Amniotic epithelial cell (primary cell): ENCODE measurements around the gene BCAT1.
A peak's percentile ranks its signal among the peaks of the same experiment; 100 is the strongest.
"Not testable (repeated sequence)": the region's sequence is repeated elsewhere in the genome, so short reads cannot be mapped to it uniquely, and the experiment has no call there.

Source experiments
- DNase-seq: peaks from one replicate; pipeline ENCODE4 v3.0.0-alpha.2; 2010; ENCODE audit warnings: low read depth

BCAT1 gene

DNA sequence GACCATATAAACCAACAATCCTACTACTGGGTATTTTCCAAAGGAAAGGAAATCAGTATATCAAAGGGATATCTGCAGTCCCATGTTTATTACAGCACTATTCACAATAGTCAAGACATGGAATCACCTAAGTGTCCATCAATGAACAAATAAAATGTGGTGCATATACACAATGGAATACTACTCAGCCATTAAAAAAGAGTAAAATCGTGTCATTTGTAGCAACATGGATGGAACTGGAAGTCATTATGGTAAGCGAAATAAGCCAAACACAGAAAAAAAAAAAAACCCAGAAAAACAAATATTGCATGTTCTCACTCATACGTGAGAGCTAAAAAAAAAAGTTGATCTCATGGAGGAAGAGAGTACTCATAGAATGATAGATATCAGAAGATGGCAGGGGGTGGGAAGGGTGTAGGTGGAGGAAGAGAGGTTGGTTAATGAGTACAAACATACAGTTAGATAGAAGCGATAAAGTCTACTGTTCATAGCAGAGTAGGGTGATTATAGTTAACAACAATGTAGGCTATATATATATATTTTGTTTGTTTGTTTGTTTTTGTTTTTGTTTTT lies 49.3 kb downstream of the BCAT1 start:
- DNase-seq, result no peak

DNA sequence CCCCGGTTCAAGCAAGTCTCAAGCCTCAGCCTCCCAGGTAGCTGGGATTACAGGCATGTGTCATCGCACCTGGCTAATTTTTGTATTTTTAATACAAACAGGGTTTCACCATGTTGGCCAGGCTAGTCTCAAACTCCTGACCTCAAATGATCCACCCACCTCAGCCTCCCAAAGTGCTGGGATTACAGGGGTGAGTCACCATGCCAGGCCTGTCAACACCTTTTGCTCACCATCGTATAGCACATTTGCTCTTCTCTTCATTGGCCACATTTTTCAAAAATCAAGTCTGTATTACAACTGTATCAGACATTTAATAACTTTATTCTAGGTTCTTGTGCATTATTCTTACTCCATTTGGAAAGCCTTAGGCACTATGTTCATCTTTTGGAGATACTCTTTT lies 50.3 kb downstream of the BCAT1 start:
- DNase-seq, result peak; percentile 45

DNA sequence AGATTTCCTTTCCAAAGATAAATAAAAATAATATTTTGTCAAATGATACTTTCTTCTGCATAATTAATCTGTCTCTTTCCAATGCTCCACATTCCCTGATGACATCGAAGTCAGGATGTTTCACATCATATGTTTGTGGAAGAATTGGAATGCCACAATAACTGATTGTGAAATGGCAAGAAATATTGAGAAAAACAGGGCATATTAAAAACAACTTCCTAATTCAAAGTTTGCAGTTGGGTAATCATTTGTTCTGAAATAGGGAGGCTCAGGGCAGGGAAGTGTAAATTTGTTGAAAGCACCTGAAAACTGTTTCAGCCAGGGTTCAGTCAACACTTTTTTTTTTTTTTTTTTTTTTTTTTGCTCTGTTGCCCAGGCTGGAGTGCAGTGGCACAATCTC lies 50.7 kb downstream of the BCAT1 start:
- DNase-seq, result peak; percentile 80

DNA sequence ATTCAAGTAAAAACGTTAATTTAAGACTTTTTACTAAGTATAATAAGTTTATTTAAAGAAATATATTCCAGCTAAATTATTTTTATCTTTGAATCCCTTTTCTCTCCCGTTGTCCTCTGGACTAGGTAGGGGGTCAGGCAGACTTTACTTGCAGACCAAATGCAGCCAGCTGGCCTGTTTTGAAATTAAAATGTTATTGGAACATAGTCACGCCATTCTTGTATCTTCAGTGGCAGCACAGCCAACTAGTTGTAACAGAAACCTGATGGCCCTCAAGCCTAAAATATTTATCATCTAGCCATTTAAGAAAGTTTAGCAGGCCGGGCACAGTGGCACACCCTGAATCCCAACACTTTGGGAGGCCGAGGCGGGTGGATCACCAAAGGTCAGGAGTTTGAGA lies 52.7 kb downstream of the BCAT1 start:
- no peak for DNase-seq

DNA sequence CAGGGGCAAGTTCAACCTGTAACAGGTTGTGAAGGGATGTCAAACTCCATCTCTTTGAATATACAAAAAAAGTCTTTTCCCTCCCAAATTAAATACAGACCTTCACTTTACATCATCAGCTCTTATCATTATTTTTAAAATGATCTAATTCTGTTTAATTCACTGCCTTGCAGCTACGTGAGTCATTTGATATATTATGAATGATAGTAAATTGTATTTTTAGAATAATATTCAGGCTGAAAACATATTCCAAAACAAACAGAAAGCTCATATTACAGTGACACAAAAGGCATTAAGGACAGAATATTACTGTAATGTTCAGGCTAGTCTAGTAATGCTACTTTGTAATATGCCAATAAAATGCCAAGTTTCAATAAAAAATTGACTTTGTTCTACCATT lies 53.3 kb downstream of the BCAT1 start:
- peak; percentile 32 for DNase-seq

DNA sequence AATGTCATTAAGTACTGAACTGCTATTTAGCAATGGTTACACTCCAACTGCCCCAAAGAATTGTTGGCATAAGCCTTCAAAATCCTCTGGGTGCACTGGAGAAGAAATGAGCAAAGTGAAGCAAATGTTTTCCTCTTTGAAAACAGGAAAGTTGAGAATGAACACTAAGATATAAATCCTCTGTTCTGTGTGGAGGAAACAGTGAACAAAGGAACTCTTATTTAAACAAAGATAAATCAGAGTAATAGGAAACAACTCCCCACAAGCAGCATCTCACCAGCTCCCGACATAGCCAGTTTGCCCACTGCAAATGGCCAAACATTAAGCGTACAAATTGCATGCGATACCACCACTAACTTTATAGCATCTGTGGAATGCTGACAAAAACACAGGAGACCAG lies 54.0 kb downstream of the BCAT1 start:
- DNase-seq, result no peak

DNA sequence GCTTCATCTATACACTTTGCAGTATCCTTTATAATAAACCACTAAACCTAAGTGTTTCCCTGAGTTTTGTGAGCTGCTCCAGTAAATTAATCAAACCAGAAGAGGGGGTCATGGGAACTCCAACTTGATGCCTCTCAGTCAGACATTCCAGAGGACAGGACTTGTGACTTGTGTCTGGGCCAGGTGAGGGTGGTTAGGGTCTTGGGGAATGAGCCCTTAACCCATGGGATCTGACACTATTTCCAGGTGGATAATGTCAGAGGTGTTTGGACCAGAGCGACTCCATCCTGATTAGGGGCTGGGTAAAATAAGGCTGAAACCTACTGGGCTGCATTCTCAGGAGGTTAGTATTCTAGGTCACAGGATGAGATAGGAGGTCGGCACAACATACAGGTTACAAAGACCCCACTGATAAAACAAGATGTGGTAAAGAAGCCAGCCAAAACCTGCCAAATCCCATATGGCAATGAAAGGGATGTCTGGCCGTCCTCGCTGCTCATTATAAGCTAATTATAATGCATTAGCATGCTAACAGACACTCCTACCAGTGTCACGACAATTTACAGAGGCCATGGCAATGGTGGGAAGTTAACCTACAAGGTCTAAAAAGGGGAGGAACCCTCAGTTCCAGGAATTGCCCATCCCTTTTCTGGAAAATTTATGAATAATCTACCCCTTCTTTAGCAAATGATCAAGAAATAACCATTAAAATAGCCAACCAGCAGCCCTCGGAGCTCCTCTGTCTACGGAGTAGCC lies 58.7 kb downstream of the BCAT1 start:
- no peak for DNase-seq

DNA sequence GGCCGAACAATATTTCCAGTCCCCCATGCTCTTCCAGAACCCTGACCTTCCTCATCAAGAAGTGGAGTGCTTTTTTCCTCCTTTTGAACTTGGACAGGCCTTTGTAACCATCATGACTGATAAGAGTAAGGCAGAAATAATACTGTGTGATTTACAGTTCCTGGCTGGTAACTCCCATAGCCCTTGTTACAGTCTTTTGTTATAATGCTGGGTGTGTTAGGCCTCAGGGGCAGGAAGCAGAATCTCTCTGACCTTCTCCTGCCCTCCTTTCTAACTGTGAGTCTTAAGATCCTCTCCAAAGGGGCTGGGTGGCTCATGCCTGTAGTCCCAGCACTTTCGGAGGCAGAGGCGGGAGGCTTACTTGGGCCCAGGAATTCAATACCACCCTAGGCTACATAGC lies 59.5 kb downstream of the BCAT1 start:
- DNase-seq, result peak; percentile 24

DNA sequence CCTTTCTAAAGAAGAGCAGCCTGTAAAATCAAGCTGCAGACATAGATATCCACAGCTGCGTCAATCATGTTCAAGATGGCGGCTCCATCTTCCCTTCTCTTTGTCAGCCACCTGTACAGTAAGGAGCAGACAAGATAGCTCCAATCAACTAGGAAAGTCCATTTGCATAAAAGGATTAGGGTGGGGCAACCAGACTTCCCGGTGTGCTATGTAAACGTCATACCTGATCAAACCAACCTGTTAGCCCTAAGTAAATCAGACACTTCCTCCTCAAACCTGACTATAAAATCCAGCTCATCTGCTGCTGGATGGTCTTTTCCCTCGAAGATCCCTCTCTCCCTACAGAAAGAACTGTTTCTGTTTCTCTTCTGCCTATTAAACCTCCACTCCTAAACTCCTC lies 60.1 kb downstream of the BCAT1 start:
- no peak for DNase-seq

DNA sequence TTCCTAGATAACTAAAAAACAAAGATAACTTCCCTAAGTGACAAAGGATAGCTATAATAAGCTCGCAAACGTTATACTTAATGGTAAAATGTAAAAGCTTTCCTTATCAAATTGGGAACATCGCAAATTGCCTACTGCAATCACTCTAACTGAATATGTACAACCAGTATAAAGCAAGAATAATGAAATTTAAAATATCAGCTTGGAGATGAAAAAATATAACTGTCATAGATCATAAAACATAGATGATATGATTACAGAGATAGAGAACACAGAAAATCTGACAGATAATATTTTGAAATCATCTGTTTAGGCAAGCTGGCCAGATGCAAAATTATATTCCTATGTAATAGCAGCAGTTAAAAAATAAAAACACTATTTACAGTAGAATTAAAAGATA lies 64.0 kb downstream of the BCAT1 start:
- no peak for DNase-seq

DNA sequence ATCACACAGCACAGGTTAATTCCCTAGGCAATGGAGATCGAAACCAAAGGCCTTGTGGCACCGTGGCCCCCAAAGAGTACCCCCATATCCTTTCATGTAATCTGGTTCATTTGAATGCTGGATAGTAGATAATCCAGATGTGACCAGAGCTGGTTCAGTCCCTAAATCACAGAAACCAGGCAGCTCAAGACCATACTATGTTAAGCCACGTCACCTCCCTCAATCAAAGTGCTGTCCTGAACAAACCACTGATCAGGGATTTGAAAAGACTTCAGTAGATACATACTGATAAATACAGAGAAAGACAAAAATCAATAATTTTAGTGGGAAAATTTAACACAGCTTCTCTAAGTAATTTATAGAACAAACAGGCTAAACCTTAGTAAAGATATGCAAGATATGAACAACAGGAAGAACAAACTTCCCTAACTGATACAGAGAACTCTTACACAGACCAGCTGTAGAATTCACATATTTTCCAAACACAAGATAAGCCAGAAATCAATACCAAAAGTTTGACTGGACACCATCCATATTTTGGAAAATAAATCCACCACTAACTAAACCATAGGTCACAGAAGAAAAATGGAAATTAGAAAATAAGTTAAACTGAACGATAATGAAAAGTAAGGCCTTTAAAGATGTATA lies 67.1 kb downstream of the BCAT1 start:
- DNase-seq, result no peak

DNA sequence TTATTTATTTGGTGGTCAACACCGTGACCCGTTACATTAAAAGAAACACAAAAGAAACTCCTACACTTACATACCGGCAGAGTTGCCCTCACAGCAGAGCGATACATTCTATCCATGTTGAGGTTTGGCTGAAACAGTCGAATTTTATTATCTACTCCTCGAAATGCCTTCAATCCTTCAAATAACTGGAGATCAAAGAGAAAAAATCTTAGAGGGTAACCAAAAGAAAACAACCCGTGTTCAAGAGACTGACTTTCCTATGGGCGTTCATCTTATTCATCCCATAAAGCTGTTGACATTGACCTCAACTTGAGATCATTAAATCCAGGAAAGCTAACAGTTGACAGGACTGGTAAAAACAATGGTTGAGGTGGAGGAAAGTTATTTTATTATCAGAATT lies 67.7 kb downstream of the BCAT1 start:
- no peak for DNase-seq

DNA sequence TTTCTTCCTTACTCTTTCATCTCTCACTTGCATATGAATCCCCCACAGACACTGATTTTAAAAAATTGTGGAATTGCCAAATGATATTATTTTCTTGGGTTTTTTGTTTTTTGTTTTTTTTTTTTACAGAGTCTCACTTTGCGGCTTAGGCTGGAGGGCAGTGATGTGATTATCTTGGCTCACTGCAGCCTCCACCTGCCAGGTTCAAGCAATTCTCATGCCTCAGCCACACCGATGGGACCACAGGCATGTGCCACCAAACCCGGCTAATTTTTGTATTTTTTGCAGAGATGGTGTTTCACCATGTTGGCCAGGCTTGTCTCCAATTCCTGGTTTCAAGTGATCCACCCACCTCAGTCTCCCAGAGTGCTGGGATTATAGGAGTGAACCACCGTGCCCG lies 68.2 kb downstream of the BCAT1 start:
- no peak for DNase-seq

DNA sequence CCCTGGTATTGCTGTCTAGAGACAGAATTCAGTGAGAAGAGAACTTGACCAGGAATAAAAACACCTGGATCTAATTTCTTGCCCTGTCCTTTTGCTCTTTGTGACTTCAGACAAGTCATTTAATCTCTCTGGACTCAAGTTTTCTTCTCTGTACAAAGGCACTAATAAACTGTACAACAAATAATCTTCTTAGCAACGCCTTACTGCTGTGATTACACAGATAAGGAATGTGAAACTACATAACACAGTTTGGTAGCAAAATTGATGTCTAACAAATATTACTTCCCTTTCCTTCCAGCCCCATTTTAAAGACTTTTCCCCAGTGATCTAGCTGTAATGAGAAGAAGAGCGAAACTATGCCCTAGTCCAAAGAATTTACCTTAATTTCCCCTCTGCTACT lies 69.3 kb downstream of the BCAT1 start:
- no peak for DNase-seq

DNA sequence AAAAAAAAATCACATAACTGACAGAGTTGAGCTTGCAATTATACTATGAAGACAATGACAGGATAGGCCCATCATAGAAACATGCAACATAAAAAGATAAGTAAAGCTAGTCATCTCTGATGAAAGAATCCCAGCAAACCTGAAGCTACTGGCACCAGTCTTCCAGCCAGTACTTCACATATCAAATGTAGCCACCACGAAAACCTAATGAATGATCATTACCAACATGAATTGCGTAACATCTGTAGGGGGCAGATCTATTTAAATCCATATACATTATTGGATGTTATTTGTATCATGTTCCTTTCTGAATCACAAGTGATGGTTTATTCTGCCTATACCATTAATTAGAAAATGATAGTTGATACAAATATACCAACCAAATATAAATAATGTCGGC lies 73.9 kb downstream of the BCAT1 start:
- DNase-seq, result no peak

DNA sequence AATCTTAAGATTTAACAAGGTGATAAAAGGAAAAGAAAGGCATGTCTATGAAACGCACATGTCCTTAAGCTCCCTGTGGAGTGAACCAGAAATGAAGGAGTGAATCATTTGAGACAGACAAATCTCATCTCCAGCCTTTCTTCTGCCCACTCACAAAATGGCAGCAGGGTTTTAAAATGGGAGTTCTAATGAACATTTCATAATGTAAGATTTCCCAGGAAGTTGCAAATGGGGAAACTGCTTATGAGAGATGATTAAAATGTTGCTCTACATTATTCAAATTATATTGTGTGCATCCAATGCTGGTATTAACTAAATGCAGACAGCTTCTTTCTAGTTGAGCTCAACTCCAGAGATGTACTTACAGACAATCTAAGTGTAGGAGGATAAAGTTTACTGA lies 76.7 kb downstream of the BCAT1 start:
- no peak for DNase-seq

DNA sequence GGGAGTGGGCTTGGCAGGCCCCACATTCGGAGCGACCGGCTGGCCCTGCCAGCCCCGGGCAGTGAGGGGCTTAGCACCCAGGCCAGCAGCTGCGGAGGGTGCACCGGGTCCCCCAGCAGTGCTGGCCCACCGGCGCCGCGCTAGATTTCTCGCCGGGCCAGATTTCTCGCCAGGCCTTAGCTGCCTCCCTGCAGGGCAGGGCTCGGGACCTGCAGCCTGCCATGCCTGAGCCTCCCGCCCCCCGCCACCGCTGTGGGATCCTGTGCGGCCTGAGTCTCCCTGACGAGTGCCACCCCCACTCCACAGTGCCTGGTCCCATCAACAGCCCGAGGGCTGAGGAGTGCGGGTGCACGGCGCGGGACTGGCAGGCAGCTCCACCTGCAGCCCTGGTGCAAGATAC lies 82.8 kb downstream of the BCAT1 start:
- DNase-seq, result not testable (repeated sequence)

DNA sequence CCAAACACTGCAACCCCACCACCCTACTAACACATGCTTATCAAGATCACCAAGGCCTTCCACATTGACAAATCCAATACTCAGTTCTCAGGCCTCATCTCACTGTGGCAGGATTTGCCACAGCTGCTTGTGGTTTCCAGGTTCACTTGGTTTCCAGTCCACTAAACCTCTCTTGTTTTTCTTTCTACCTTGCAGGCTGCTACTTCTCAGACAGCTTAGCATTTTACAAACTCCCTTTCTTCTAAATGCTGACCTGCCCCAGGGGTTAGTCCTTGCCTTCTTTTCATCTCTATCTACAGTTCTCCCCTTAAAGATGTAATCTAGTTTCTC lies 84.1 kb downstream of the BCAT1 start:
- DNase-seq, result peak; percentile 64

DNA sequence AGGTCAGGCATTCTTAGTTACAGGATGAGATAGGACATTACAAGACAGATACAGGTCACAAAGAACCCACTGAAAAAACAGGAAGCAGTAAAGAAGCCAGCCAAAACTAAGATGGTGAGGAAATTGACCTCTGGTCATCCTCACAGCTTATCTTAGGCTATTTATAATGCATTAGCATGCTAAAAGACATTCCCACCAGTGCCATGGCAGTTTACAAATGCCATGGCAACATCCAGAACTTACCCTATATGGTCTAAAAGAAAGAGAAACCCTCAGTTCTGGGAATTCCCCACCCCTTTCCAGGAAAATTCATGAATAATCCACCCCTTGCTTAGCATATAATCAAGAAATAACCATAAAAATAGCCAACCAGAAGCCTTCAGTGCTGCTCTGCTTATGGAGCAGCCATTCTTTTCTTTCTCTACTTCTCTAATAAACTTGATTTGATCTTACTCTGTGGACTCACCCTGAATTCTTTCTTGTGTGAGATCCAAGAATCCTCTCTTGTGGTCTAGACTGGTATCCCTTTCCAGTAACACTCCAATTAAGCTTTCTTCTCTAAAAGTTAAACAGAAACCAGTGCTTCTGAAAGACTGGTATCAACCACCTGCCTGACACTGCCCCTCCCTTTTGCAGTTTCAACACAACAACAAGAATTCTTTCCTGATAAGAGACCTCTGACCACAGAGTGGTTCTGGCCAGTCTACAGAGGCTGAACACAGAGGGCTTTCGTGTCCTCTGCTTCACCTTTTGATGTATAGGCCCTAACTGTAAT lies 86.9 kb downstream of the BCAT1 start:
- peak; percentile 99 for DNase-seq

DNA sequence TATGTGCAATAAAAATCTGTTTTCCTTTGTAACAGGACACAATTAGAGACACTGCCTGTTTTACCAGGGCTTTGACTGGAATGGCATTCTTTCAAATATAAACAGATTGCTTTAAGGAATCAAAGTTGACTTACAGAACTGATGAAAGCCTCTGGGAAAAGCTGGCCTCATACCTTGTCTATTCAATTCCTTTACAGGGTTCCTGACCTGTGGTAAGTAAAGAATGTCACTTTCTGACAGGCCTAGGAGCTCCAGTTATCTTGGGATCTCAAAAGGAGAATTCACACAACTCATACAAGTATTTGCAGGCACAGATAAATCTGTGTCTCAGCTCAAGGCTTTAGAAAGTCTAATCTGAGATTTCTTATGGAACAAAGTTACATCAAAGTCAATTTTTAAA lies 88.4 kb downstream of the BCAT1 start:
- peak; percentile 54 for DNase-seq

DNA sequence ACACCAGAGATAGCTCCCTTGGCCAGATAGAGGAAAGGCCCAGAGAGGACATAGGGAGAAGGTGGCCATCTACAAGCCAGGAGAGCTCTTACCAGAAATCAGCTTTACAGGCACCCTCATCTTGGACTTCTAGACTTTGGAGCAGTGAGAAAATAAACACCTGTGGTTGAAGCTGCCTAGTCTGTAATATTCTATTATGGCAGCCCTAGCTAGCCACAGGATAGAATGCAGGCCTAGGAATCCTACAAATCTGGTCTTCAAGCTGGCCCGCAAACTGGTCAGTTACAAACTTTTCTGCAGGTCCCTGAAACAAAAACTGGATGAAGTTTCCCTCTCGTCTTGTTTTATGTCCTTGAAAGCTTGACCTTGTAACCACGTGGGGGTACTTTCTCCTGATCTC lies 92.4 kb downstream of the BCAT1 start:
- DNase-seq, result no peak

DNA sequence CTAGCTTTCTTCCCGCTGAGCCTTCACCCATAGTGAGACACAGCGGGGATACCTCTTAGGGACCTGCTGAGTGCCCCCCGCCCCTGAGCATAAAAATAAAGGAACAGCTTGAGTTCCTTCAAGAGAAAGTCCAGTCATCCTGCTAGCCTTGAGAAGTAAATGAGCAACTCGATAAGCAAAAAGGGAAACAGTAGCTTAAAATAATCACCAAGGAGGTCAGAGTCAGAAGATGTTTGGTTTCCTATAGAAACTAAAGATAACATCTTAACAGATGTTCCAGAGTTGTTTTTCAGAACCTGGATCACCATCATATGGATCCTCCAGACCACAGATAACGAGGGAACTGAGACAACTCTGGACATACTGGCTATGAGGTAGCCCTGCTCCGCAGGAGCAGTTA lies 94.0 kb downstream of the BCAT1 start:
- DNase-seq, result peak; percentile 78

DNA sequence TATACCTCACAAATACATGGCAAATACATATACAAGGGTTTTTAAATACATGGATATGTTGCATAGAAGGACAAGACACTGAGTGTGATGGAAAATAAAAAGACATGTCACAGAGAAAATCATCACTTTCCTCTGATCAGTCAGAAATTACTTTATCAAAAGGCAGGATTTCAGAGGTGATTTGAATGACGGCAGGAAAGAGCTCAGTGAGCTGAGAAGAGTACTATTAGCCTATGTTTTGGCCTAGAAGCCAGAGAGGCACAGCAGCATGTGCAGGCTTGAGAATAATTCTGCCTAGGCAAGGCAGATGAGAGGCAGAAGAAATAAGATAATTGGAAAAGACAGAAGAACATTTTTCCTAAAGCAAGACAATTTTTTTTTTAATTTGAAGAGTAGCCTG lies 94.9 kb downstream of the BCAT1 start:
- DNase-seq, result no peak
